ENCODE results near the gene CHST8.

- TF ChIP-seq CTCF (IDR thresholded peaks at IDR 0.05; ENCODE audit: insufficient read depth, low read length) (no peak), POLR2AphosphoS5 (IDR thresholded peaks at IDR 0.05; ENCODE audit: low read depth) (no peak)
These were observed 38.1 kb downstream of the CHST8 start for GRCh38 chr19:33659835-33660234.

Data from HL-60 (cell line).